ENCODE measurements around the gene ANGPT4. TPM values are rescaled to one million over a fixed set of nuclear protein-coding genes. Genes with fewer than 3 reads are reported as not detected.

The ANGPT4 gene
- total RNA-seq, 1 experiment from 2014 or later = not detected

- BruUV-seq (replicated peaks) = no TSS peak
- DNase-seq (ENCODE audit: low read depth, low spot score) = no peak
- ChIA-PET CTCF (interaction anchor here (0.6 kb wide), 1 partner anchor 12 kb away, joined by 4 read pairs; no protein-coding TSS in a partner anchor), POLR2A (no interaction called here)
- Histone ChIP-seq H3K4me1 (ENCODE audit: control insufficient read depth, insufficient read depth, low read length) (no peaks in the 10 kb centered on the region), H3K27me3 (ENCODE audit: control insufficient read depth, insufficient read depth, low read length) (peaks cover 19% of the 10 kb centered on the region), H3K9me3 (ENCODE audit: control insufficient read depth, insufficient read depth, low read depth, low read length) (no peaks in the 10 kb centered on the region), H3K36me3 (ENCODE audit: control insufficient read depth, insufficient read depth, low read length) (no peaks in the 10 kb centered on the region), H3K4me3 (ENCODE audit: low read depth in 2 of 2, low read length in 2 of 2) (no peak overlapping the region), H3K27ac (ENCODE audit: low read length) (no peak overlapping the region)
- in situ Hi-C loops (cut with HindIII; ENCODE audit: low pct_unique_long_range_greater_than_20kb, low sequenced_read_pairs) = no loop called here
- no peak for ATAC-seq
- intact Hi-C loops (cut with micrococcal nuclease; ENCODE audit: unreplicated experiment) = no loop called here
- TF ChIP-seq CTCF (IDR thresholded peaks at IDR 0.05) = no peak
These were observed 36.2 kb upstream of the ANGPT4 start for GRCh38 chr20:952196-952795.

GRCh38 chr20:951384-952169 lies 35.4 kb upstream of the ANGPT4 start:
- ChIA-PET POLR2A (no interaction called here), CTCF (no interaction called here)
- Histone ChIP-seq H3K27me3 (ENCODE audit: control insufficient read depth, insufficient read depth, low read length) (peaks cover 19% of the 10 kb centered on the region), H3K4me1 (ENCODE audit: control insufficient read depth, insufficient read depth, low read length) (no peaks in the 10 kb centered on the region), H3K9me3 (ENCODE audit: control insufficient read depth, insufficient read depth, low read depth, low read length) (no peaks in the 10 kb centered on the region), H3K27ac (ENCODE audit: low read length) (no peak overlapping the region), H3K4me3 (ENCODE audit: low read depth in 2 of 2, low read length in 2 of 2) (no peak overlapping the region), H3K36me3 (ENCODE audit: control insufficient read depth, insufficient read depth, low read length) (no peaks in the 10 kb centered on the region)
- in situ Hi-C loops (cut with HindIII; ENCODE audit: low pct_unique_long_range_greater_than_20kb, low sequenced_read_pairs) = no loop called here
- BruUV-seq (replicated peaks) = no TSS peak
- ATAC-seq (peak; percentile 79), DNase-seq (ENCODE audit: low read depth, low spot score) (no peak)
- intact Hi-C loops (cut with micrococcal nuclease; ENCODE audit: unreplicated experiment) = no loop called here
- TF ChIP-seq POLR2AphosphoS5 (IDR thresholded peaks at IDR 0.05; ENCODE audit: low read depth, low read length) (no peak), CTCF (IDR thresholded peaks at IDR 0.05) (peak; percentile 72), SIN3A (IDR thresholded peaks at IDR 0.05; ENCODE audit: borderline replicate concordance, insufficient read depth, low read depth, low read length) (no peak), TCF7L2 (IDR thresholded peaks at IDR 0.05; ENCODE audit: low read depth, low read length) (no peak)
- TF ChIP-seq, protein P1, sequence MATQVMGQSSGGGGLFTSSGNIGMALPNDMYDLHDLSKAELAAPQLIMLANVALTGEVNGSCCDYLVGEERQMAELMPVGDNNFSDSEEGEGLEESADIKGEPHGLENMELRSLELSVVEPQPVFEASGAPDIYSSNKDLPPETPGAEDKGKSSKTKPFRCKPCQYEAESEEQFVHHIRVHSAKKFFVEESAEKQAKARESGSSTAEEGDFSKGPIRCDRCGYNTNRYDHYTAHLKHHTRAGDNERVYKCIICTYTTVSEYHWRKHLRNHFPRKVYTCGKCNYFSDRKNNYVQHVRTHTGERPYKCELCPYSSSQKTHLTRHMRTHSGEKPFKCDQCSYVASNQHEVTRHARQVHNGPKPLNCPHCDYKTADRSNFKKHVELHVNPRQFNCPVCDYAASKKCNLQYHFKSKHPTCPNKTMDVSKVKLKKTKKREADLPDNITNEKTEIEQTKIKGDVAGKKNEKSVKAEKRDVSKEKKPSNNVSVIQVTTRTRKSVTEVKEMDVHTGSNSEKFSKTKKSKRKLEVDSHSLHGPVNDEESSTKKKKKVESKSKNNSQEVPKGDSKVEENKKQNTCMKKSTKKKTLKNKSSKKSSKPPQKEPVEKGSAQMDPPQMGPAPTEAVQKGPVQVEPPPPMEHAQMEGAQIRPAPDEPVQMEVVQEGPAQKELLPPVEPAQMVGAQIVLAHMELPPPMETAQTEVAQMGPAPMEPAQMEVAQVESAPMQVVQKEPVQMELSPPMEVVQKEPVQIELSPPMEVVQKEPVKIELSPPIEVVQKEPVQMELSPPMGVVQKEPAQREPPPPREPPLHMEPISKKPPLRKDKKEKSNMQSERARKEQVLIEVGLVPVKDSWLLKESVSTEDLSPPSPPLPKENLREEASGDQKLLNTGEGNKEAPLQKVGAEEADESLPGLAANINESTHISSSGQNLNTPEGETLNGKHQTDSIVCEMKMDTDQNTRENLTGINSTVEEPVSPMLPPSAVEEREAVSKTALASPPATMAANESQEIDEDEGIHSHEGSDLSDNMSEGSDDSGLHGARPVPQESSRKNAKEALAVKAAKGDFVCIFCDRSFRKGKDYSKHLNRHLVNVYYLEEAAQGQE (IDR thresholded peaks at IDR 0.05; ENCODE audit: insufficient read depth in 1 of 2, low read depth in 2 of 2, low read length in 1 of 2) = no peak
